ENCODE results near the gene TMPRSS11F. TPM values are rescaled to one million over a fixed set of nuclear protein-coding genes. Genes with fewer than 3 reads are reported as not detected.

The TMPRSS11F gene
- total RNA-seq, 1 donor: not detected

- Histone ChIP-seq H3K9me3 (ENCODE audit: low read depth, low read length) (no peaks in the 10 kb centered on the region), H3K4me1 (ENCODE audit: insufficient read depth, low read length) (no peaks in the 10 kb centered on the region), H3K4me3 (ENCODE audit: low read length) (no peak overlapping the region), H3K27me3 (ENCODE audit: insufficient read depth, low read length) (no peaks in the 10 kb centered on the region)
Measured at GRCh38 chr4:68124262-68124661, 5.4 kb downstream of the TMPRSS11F start.

GRCh38 chr4:68123525-68123924 lies 6.1 kb downstream of the TMPRSS11F start:
- no peaks in the 10 kb centered on the region for H3K4me1 ChIP-seq (ENCODE audit: insufficient read depth, low read length)
- H3K9me3 ChIP-seq (ENCODE audit: low read depth, low read length): no peaks in the 10 kb centered on the region
- no peaks in the 10 kb centered on the region for H3K27me3 ChIP-seq (ENCODE audit: insufficient read depth, low read length)
- no peak overlapping the region for H3K4me3 ChIP-seq (ENCODE audit: low read length)

GRCh38 chr4:68119921-68120320 lies 9.7 kb downstream of the TMPRSS11F start:
- H3K9me3 ChIP-seq (ENCODE audit: low read depth, low read length): no peaks in the 10 kb centered on the region
- H3K4me3 ChIP-seq (ENCODE audit: low read length): no peak overlapping the region
- no peaks in the 10 kb centered on the region for H3K4me1 ChIP-seq (ENCODE audit: insufficient read depth, low read length)
- no peaks in the 10 kb centered on the region for H3K27me3 ChIP-seq (ENCODE audit: insufficient read depth, low read length)

GRCh38 chr4:68110441-68110840 lies 19.2 kb downstream of the TMPRSS11F start:
- no peak overlapping the region for H3K4me3 ChIP-seq (ENCODE audit: low read length)
- H3K9me3 ChIP-seq (ENCODE audit: low read depth, low read length): no peaks in the 10 kb centered on the region
- no peaks in the 10 kb centered on the region for H3K4me1 ChIP-seq (ENCODE audit: insufficient read depth, low read length)
- no peaks in the 10 kb centered on the region for H3K27me3 ChIP-seq (ENCODE audit: insufficient read depth, low read length)

- Histone ChIP-seq H3K27me3 (ENCODE audit: insufficient read depth, low read length) (no peaks in the 10 kb centered on the region), H3K4me1 (ENCODE audit: insufficient read depth, low read length) (no peaks in the 10 kb centered on the region), H3K9me3 (ENCODE audit: low read depth, low read length) (no peaks in the 10 kb centered on the region), H3K4me3 (ENCODE audit: low read length) (no peak overlapping the region)
Measured at GRCh38 chr4:68109868-68110267, 19.8 kb downstream of the TMPRSS11F start.

- Histone ChIP-seq H3K4me3 (ENCODE audit: low read length) (no peak overlapping the region), H3K9me3 (ENCODE audit: low read depth, low read length) (peaks cover 13% of the 10 kb centered on the region), H3K4me1 (ENCODE audit: insufficient read depth, low read length) (no peaks in the 10 kb centered on the region), H3K27me3 (ENCODE audit: insufficient read depth, low read length) (no peaks in the 10 kb centered on the region)
Measured at GRCh38 chr4:68082758-68083157, 46.9 kb downstream of the TMPRSS11F start.

- H3K4me3 ChIP-seq (ENCODE audit: low read length): no peak overlapping the region
- H3K9me3 ChIP-seq (ENCODE audit: low read depth, low read length): no peaks in the 10 kb centered on the region
- H3K4me1 ChIP-seq (ENCODE audit: insufficient read depth, low read length): no peaks in the 10 kb centered on the region
- H3K27me3 ChIP-seq (ENCODE audit: insufficient read depth, low read length): no peaks in the 10 kb centered on the region
Measured at GRCh38 chr4:68079928-68080327, 49.7 kb downstream of the TMPRSS11F start.

GRCh38 chr4:68077737-68078136 lies 51.9 kb downstream of the TMPRSS11F start:
- Histone ChIP-seq H3K9me3 (ENCODE audit: low read depth, low read length) (no peaks in the 10 kb centered on the region), H3K4me1 (ENCODE audit: insufficient read depth, low read length) (no peaks in the 10 kb centered on the region), H3K4me3 (ENCODE audit: low read length) (no peak overlapping the region), H3K27me3 (ENCODE audit: insufficient read depth, low read length) (no peaks in the 10 kb centered on the region)

GRCh38 chr4:68077301-68077700 lies 52.4 kb downstream of the TMPRSS11F start:
- Histone ChIP-seq H3K27me3 (ENCODE audit: insufficient read depth, low read length) (no peaks in the 10 kb centered on the region), H3K9me3 (ENCODE audit: low read depth, low read length) (no peaks in the 10 kb centered on the region), H3K4me3 (ENCODE audit: low read length) (no peak overlapping the region), H3K4me1 (ENCODE audit: insufficient read depth, low read length) (no peaks in the 10 kb centered on the region)

GRCh38 chr4:68076194-68076593 lies 53.5 kb downstream of the TMPRSS11F start:
- Histone ChIP-seq H3K9me3 (ENCODE audit: low read depth, low read length) (no peaks in the 10 kb centered on the region), H3K27me3 (ENCODE audit: insufficient read depth, low read length) (no peaks in the 10 kb centered on the region), H3K4me1 (ENCODE audit: insufficient read depth, low read length) (no peaks in the 10 kb centered on the region), H3K4me3 (ENCODE audit: low read length) (no peak overlapping the region)

GRCh38 chr4:68074397-68074796 lies 55.3 kb downstream of the TMPRSS11F start:
- Histone ChIP-seq H3K4me1 (ENCODE audit: insufficient read depth, low read length) (no peaks in the 10 kb centered on the region), H3K27me3 (ENCODE audit: insufficient read depth, low read length) (no peaks in the 10 kb centered on the region), H3K9me3 (ENCODE audit: low read depth, low read length) (no peaks in the 10 kb centered on the region), H3K4me3 (ENCODE audit: low read length) (no peak overlapping the region)

- no peaks in the 10 kb centered on the region for H3K4me1 ChIP-seq (ENCODE audit: insufficient read depth, low read length)
Measured at GRCh38 chr4:68070302-68070701, 59.4 kb downstream of the TMPRSS11F start.

GRCh38 chr4:68062501-68062900 lies 67.2 kb downstream of the TMPRSS11F start:
- H3K9me3 ChIP-seq (ENCODE audit: low read depth, low read length): no peaks in the 10 kb centered on the region
- H3K27me3 ChIP-seq (ENCODE audit: insufficient read depth, low read length): no peaks in the 10 kb centered on the region
- no peaks in the 10 kb centered on the region for H3K4me1 ChIP-seq (ENCODE audit: insufficient read depth, low read length)
- H3K4me3 ChIP-seq (ENCODE audit: low read length): no peak overlapping the region

More at GRCh38 chr4:68070302-68070701, 59.4 kb downstream of the TMPRSS11F start:
- H3K4me3 ChIP-seq (ENCODE audit: low read length): no peak overlapping the region
- H3K9me3 ChIP-seq (ENCODE audit: low read depth, low read length): no peaks in the 10 kb centered on the region
- no peaks in the 10 kb centered on the region for H3K27me3 ChIP-seq (ENCODE audit: insufficient read depth, low read length)

GRCh38 chr4:68038272-68038671 lies 91.4 kb downstream of the TMPRSS11F start:
- H3K4me3 ChIP-seq (ENCODE audit: low read length): no peak overlapping the region

GRCh38 chr4:68021185-68021584 lies 108.5 kb downstream of the TMPRSS11F start:
- Histone ChIP-seq H3K4me1 (ENCODE audit: insufficient read depth, low read length) (no peaks in the 10 kb centered on the region), H3K27me3 (ENCODE audit: insufficient read depth, low read length) (no peaks in the 10 kb centered on the region), H3K9me3 (ENCODE audit: low read depth, low read length) (no peaks in the 10 kb centered on the region), H3K4me3 (ENCODE audit: low read length) (no peak overlapping the region)

More at GRCh38 chr4:68038272-68038671, 91.4 kb downstream of the TMPRSS11F start:
- Histone ChIP-seq H3K9me3 (ENCODE audit: low read depth, low read length) (no peaks in the 10 kb centered on the region), H3K4me1 (ENCODE audit: insufficient read depth, low read length) (no peaks in the 10 kb centered on the region), H3K27me3 (ENCODE audit: insufficient read depth, low read length) (no peaks in the 10 kb centered on the region)

- no peaks in the 10 kb centered on the region for H3K4me1 ChIP-seq (ENCODE audit: insufficient read depth, low read length)
- H3K9me3 ChIP-seq (ENCODE audit: low read depth, low read length): no peaks in the 10 kb centered on the region
- no peak overlapping the region for H3K4me3 ChIP-seq (ENCODE audit: low read length)
- H3K27me3 ChIP-seq (ENCODE audit: insufficient read depth, low read length): no peaks in the 10 kb centered on the region
Measured at GRCh38 chr4:68011684-68012083, 118.0 kb downstream of the TMPRSS11F start.
